ENCODE results near the gene SDK2. TPM values are rescaled to one million over a fixed set of nuclear protein-coding genes. Genes with fewer than 3 reads are reported as not detected.

SDK2 gene
- polyA plus RNA-seq, 10 donors: 19.4 to 32.3 (median 25.3) TPM

GRCh38 chr17:73429440-73430164 is 214.6 kb downstream of the SDK2 start:
- peak; percentile 67 to 89 (median 87) for DNase-seq

DNA sequence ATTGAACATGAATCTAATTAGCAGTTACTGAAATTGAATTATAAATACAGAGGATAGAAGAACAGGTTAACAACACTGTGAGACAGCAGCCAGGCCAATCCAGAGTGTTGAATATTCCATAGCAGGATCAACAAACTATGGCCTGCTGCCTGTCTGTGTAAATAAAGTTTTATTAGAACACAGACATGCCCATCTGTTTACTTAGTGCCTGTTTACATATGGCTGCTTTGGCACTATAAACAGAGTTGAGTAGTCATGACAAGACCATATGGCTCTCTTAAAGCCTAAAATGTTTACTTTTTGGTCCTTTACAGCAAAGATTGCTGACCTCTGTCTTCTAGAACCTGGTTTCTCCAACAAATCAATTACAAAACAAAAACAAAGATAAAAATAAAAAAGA is 217.0 kb downstream of the SDK2 start:
- no peak for DNase-seq

- no peak for DNase-seq
Observed at GRCh38 chr17:73424571-73424970, 219.7 kb downstream of the SDK2 start.

- DNase-seq: no peak
Observed at GRCh38 chr17:73423806-73424205, 220.4 kb downstream of the SDK2 start.

- no peak for DNase-seq
Observed at GRCh38 chr17:73423159-73423715, 221.0 kb downstream of the SDK2 start.

DNA sequence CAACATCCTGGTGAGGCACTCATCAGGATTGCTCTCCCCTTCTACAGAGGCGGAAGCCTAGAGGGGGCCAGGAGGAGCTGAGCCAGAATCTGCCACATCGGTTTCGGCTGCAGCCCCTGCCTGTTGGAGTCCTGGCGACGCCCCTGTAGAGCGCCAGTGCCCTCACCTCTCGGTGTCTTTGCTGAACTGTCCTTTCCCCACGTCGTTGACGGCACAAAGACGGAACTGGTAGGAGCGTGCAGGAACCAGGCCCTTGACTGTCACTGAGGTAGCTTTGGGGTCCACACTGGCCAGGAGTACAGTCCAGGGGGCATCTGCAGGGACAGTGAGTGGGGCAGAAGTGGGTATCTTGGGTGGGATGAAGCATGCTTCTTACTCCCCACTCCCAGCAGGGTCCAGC is 222.1 kb downstream of the SDK2 start:
- DNase-seq: no peak

- DNase-seq: no peak
Observed at GRCh38 chr17:73420897-73421296, 223.3 kb downstream of the SDK2 start.

DNA sequence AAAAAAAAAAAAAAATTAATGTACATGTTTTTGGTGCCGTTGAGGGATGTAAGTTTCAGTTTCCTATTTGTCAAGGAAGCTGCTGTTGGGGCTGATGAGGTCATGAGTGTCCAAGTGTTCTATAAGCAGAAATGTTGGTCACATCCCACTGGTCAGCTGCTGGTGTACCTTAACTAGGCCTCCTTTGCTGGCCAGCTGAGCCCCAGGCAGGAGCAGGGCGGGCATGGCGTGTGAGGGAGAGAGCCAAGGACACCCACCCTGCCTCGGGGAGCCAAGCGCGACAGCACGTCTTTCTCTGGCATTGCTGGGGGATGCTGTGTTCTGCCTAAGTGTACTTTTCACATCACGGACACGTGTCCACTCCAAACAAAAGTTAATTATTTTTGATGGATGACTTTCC is 224.4 kb downstream of the SDK2 start:
- no peak for DNase-seq

DNA sequence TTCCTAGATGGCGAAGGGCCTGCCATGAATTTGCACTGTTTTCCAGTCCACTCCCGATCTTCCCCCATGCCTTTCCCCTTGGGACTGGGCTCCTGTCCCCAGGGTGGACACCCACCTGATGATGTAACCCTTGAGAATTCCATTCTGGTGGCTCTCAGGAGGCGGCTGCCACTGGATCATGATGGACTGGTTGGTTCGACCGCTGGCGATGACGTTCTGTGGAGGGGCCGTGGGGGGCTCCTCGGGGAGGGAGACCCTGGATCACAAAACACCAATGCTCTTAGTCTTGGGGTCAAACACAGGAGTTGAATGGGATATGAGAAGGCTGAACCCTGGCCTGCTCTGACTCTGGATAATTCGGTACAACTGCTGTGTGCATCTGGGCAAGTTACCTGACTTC is 225.2 kb downstream of the SDK2 start:
- no peak for DNase-seq

DNA sequence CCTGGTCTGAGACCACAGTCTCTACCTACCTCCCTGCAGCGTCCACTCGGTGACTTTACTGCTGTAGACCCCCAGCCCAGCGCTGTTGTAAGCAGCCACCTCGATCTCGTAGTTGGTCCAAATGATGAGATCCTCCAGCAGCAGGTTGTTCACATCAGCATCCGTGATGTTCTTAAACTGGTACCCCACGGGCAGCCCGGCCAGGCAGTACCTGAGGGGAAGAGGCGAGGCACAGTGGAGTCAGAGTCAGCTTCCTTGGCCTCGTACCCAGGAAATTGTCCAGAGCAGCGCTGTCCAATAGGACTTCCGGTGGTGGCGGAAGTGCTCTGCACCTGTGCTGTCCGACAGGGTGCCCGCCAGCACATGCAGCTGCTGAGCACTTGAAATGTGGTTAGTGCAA is 228.5 kb downstream of the SDK2 start:
- DNase-seq: no peak

GRCh38 chr17:73414171-73414955 is 229.9 kb downstream of the SDK2 start:
- DNase-seq: no peak

DNA sequence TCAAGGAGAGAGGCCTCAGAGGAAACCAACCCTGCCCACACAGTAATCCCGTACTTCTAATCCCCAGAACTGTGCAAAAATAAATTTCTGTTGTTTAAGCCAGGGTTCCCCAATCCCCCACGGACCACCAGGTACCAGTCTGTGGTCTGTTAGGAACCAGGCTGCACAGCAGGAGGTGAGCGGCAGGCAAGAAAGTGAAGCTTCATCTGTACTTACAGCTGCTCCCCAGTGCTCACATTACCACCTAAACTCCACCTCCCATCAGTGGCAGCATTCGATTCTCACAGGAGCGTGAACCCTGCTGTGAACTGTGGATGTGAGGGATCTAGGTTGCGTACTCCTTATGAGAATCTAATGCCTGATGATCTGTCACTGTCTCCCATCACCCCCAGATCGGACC is 231.3 kb downstream of the SDK2 start:
- no peak for DNase-seq

GRCh38 chr17:73411313-73411747 is 232.9 kb downstream of the SDK2 start:
- peak in 2 of 3 donors; percentile 16 to 61 for DNase-seq

DNA sequence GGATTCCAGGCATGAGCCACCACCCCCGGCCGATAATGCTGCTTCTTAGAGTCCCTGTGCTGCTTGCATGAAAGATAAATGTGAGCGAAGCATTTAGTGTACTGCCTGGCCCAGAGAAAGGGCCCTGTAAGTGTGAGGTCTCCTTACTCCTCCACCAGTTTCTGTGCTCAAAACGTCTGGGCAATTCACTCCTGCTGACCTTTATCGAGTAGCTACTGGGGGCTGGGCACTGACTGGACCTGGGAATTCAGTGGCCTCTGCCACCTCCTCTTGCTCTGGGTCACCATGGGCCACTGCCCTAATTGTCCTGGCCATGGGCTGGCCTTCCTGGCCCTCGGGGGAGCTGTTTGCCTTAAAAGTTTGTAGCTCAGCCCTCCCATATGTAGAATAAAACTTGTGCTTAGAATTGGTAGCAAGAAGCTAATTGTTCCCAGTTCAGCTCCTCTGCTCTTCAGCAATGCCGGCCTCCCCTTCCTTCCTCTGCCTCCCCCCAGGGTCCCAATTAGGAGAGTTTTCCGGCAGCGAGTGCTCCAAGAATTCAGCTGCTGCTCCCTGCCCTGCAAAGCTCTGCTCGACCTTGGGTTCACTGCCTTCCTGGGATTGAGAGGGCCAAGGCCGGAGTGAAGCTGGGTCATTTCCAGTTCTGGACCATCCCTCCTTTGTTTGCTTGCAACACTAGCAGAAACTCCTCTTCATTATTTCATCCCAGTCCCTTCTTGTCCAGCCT is 233.5 kb downstream of the SDK2 start:
- peak in 2 of 3 donors; percentile 12 to 60 for DNase-seq

DNA sequence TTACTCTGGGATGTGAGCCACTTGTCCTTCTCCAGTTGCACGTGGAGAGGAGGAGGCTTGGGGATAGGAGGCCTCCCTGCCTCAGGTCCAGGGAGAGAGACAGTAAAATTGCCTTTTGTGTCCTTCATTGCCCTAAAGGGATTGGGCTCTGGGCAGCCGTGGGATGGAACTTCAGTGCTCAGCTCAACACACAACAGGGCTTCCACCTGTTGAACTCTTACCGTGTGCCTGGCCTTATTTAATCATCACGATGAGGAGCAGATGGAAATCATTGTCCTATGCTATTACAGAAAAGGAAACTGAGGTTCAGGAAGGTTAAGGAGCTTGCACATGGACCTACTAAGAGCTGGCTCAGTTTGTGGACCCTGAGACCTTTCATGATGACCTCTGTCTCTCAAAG is 240.0 kb downstream of the SDK2 start:
- DNase-seq: no peak

DNA sequence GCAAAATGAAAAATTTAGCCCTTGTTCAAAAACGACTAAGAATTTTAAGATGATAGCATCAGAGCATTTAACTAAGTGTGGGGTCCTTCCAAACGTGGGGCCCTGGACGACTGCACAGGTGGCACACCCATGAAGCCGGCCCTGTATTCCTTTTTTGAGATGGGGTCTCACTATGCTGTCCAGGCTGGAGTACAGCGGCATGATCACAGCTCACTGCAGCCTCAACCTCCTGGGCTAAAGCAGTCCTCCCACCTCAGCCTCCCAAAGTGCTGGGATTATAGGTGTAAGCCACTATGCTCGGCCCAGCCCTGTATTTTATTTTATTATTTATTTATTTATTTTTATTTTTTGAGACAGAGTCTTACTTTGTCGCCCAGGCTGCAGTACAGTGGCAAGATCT is 241.8 kb downstream of the SDK2 start:
- DNase-seq: no peak

DNA sequence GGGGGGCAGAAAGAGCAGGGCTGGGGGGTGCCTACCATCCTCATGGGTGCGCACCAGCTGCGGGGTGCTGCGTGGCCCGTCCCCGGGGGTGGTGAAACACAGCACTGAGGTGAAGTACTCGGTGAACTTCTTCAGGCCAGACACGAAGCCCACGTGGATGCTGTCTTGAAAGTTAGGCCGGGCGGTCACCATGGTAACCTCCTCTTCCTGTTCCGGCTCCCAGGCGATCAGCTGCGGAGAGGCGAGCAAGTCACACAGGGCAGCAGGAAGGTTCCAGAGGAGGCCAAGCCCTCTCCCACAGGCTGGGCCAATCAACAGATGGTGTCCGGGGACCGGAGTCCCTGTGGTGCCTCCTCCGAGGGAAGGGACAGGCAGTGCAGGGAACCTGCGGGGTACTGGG is 242.3 kb downstream of the SDK2 start:
- peak; percentile 20 to 88 (median 65) for DNase-seq

- DNase-seq: no peak
Observed at GRCh38 chr17:73400915-73401545, 243.2 kb downstream of the SDK2 start.

GRCh38 chr17:73399056-73399455 is 245.2 kb downstream of the SDK2 start:
- DNase-seq: no peak

DNA sequence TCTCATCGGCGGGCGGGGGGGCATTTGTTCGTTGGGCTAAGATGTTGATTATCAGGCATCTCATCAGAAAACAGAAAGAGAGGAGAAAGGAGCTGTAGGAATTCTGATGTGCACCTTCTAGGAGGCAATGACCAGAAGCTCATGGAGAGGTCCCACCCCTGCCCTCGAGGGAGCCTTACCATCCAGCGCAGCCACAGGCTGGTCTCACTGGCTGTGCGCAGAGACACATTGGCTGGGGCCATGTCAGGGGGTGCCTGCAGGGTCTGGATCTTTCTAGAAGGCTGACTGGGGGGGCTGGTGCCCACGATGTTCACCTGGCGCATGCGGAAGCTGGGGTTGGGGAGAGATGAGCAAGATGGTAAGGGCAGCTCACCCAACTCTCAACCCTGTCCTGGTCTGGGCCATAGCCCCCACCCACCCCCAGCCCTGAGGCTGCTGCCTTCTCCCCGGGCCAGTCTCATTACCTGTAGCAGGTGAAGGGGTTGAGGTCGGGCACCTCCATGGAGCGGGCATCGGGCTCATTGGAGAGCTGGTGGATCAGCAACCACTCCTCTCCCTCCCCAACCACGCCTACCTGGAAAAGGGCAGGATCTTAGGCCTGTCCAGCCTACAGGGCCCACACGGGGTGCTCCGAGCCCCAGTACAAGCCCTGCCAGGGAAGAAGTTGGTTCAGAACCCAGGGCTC is 246.2 kb downstream of the SDK2 start:
- no peak for DNase-seq

GRCh38 chr17:73397278-73397826 is 246.9 kb downstream of the SDK2 start:
- DNase-seq: no peak
